HT-29 (cell line): Measurements from ENCODE around the gene RBM38. TPM values are rescaled to one million over a fixed set of nuclear protein-coding genes. Genes with fewer than 3 reads are reported as not detected.
"Not testable (repeated sequence)": the region's sequence is repeated elsewhere in the genome, so short reads cannot be mapped to it uniquely, and the experiment has no call there.

Source experiments
- DNase-seq: peaks from one replicate; pipeline ENCODE4 v3.0.0-alpha.2; 2015; ENCODE audit warnings: low spot score
- total RNA-seq: library from RNA; depleted of rRNA; stranded (reverse); fragments of >200 nt; shearing (Covaris generic); gene quantifications from 2 replicates; pipeline ENCODE4 v1.2.3, GENCODE V29; 2014; rRNA removed

Gene RBM38
- total RNA-seq: 98.7 and 102 TPM in 2 replicates

DNA sequence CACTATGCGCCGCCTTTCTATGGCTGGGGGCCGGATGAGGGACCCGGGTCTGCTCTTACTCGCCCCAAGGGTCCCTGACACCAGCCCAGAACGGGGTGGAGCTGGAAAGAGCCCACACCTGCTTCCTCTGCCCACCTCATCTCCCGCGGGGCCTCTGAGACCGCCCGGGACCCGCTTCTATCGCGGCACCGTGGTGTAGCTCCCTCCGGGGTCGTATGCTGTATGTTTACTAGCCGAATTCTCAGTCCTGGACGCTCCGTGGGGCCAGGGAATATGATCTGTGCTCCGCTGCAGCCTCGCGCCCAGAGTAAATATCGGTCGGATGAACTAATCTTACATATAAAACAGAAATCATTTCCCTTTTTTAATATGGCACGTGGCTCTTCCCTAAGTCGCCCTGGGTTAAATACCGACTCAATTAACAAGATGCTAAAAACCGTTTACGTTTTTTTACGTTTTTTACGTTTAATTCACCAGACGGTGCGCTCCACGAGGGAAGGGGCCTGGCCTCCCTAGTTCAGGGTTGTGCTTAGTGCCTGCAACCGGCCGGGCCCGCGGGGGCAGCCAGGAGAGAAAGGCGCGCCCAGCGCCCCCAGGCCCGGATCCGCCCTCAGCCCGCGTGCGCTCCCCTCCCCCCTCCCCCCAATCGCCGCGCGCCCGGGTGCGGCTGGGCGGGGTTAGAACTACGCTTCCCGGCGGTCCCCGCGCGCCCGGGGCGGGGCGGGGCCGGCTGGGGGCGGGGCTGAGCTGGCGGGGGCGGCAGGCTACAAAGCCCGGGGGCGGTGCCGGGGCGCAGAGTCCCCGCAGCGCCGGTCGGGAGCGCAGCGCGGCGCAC is at the start of gene RBM38:
RBM38 (plus strand) TSS at position 793 of the 835 bp plus-strand sequence. CDS start 186 bp downstream, outside the sequence.
- DNase-seq: peak; percentile 74

- DNase-seq: no peak
Observed at GRCh38 chr20:57341663-57342062, 49.5 kb upstream of the RBM38 start.

- DNase-seq: no peak
Observed at GRCh38 chr20:57342829-57343228, 48.4 kb upstream of the RBM38 start.

- peak; percentile 91 for DNase-seq
Observed at GRCh38 chr20:57346477-57346876, 44.7 kb upstream of the RBM38 start.

DNA sequence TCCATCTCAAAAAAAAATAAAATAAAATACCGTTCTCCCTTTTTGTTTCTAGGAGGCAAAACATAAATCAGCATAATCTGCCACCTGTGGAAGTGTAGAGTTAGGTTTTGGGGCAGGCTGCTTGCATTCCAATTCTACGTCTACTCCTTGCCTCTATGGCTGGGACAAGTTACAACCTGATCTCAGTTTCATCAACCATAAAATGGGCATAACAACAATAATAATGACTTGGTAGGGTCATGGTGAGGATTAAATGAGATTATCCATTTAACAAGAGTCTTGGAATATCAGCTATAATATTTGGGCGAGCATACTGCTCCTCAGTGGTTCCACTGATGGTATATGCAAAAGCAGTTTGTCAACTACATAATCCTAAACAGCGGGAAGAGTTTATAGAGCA is 43.8 kb upstream of the RBM38 start:
- no peak for DNase-seq

DNA sequence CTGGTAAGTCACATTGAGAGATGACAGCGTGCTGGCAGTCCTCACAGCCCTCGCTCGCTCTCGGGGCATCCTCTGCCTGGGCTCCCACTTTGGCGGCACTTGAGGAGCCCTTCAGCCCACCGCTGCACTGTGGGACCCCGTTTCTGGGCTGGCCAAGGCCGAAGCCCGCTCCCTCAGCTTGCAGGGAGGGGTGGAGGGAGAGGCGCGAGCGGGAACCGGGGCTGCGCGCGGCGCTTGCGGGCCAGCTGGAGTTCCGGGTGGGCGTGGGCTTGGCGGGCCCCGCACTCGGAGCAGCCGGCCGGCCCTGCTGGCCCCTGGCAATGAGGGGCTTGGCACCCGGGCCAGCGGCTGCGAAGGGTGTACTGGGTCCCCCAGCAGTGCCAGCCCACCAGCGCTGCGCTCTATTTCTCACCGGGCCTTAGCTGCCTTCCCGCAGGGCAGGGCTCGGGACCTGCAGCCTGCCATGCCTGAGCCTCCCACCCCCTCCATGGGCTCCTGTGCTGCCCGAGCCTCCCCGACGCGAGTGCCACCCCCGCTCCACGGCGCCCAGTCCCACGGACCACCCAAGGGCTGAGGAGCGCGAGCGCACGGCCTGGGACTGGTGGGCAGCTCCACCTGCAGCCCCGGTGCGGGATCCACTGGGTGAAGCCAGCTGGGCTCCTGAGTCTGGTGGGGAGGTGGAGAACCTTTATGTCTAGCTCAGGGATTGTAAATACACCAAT is 42.8 kb upstream of the RBM38 start:
- not testable (repeated sequence) for DNase-seq

DNA sequence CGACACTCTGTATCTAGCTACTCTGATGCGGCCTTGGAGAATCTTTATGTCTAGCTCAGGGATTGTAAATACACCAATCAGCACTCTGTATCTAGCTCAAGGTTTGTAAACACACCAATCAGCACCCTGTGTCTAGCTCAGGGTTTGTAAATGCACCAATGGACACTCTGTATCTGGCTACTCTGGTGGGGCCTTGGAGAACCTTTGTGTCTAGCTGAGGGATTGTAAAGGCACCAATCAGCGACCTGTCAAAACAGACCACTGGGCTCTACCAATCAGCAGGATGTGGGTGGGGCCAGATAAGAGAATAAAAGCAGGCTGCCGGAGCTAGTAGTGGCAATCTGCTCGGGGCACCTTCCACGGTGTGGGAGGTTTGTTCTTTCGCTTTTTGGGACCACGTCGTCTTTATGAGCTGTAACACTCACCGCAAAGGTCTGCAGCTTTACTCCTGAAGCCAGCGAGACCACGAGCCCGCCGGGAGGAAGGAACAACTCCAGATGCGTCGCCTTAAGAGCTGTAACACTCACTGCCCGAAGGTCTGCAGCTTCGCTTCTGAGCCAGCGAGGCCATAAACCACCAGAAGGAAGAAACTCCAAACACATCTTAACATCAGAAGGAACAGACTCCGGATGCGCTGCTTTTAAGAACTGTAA is 42.1 kb upstream of the RBM38 start:
- not testable (repeated sequence) for DNase-seq

DNA sequence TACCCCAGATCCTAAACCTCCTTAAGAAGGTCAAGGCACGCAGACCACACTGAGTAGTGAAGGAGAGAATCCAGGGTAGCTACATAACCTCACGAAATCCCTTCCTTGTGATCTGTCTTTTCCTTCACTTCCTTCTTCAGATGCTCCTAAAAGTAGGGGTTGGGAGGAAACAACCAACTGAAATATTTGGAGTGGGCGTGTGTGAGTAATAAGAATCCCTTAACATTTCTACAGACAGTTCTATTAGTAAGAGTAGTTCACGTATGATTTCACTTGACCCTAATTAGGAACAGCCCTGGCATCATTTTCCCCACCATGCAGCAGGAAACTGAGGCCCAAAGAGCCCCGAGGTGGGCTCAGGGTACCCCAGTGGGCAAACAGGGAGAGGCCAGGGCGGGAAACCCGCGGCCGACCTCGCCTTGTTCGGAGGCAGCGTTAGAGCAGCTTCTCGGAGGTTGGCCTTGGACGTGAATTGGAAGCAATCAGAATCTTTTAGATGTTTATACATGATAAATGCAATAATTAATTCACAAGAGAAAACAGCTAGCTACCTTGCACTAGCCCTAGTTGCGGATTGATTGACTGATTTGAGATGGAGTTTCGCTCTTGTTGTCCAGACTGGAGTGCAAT is 41.0 kb upstream of the RBM38 start:
- no peak for DNase-seq

- DNase-seq: not testable (repeated sequence)
Observed at GRCh38 chr20:57350726-57351041, 40.5 kb upstream of the RBM38 start.

- DNase-seq: peak; percentile 97
Observed at GRCh38 chr20:57351042-57351783, 40.0 kb upstream of the RBM38 start, which contains the start of gene RAE1. Gene RAE1, plus strand, starts transcription at chr20:57351255. Its CDS starts 2,784 bp downstream, at chr20:57354039.

DNA sequence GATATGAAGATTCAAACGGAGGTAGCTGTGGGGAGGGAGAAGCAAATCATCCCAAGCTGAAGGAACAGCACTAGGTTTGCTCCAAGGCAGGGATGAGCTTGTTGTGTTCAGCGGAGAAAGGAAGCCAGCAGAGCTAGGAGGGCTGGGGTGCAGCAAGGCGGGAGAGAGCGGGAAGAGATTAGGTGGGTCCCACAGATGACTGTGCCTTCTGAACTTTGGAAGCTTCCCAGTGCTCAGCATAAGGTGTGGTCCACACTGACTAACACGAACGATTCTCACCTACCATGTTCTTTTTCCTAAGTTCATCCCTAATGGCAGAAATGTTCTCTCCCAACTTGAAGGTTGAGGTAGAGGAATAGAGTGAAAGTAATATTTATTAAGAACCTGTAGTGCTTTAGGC is 38.9 kb upstream of the RBM38 start:
- no peak for DNase-seq

DNA sequence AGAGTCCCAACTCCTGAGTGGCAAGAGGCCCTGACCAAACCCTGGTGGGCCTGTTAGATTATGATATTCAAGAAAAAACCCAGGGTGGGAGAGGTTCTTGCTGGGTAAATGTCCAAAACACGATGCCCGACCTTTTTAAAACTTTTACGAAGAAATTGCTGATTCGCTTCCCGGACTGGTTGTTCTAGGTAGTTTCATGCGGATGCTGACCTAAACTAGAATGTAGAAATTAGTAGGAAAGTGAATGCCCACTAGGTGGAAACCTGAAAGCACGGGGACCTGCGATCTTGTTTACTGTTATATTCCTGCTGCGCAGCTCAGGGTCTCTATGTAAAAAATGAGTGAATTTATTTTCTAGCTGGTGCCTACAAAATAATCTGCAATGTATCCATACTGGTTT is 37.8 kb upstream of the RBM38 start:
- no peak for DNase-seq

- no peak for DNase-seq
Observed at GRCh38 chr20:57361517-57361916, 29.7 kb upstream of the RBM38 start.

DNA sequence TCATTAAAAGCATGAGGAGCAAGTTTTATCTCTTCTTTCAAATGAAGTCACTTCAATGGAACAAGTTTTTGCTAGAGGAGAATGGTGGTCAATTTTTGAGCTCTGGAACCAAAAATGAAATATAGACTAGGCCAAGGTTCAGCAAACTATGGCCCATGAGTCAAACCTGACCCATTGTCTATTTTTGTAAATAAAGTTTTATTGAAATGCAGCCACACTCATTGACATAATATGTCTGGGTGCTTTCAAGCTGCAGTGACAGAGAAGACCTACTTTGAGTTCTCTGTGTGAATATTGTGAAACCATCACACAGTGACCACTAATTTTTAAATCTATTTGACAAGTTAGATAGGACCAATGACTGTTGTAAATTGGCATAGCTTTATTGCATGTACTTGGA is 26.7 kb upstream of the RBM38 start:
- no peak for DNase-seq

DNA sequence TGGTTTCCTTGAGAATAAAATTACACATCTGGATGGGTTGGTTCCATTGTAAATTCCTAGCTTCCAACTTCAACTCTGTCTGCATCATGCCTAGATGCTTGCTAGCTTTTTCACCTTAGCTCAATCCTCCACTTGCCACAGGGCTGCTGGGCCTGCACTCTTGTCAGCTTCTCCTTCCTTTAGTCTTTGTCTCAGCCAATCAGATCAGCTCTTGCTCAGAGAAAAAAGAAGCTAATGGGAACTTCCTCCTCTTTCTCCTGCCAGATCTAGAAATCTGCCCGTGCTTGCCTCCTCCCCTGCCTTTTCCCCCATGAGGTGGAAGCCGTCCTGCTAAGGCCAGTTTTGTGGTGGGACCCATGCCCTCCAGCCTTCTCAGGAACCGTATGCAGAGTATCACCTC is 21.6 kb upstream of the RBM38 start:
- no peak for DNase-seq

- no peak for DNase-seq
Observed at GRCh38 chr20:57370316-57370715, 20.9 kb upstream of the RBM38 start.

GRCh38 chr20:57371363-57371762 is 19.8 kb upstream of the RBM38 start:
- no peak for DNase-seq

- DNase-seq: no peak
Observed at GRCh38 chr20:57372157-57372556, 19.0 kb upstream of the RBM38 start.

- no peak for DNase-seq
Observed at GRCh38 chr20:57372581-57373350, 18.4 kb upstream of the RBM38 start.

DNA sequence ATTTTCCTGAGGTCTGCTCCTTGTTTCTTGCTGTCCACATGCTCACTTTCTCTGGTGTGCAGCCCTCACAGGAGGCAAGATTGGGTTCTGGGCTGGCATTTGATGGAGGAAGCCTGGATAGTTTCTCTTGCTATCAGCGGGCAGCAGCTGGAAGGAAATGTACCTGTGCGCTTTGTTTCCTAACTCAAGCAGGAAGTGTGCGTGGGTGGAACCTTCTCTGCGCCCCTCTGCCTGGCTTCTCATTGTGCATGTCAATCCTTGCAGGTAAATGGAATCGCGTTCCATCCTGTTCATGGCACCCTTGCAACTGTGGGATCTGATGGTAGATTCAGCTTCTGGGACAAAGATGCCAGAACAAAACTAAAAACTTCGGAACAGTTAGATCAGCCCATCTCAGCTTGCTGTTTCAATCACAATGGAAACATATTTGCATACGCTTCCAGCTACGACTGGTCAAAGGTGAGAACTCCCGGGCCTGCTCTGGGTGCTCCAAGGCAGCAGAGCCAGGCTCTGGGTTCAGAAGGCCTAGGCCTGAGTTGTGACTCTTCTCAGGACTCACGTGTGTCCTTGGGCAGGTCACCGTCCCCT is 16.8 kb upstream of the RBM38 start:
- DNase-seq: no peak
